NCI-H82 treated with DMSO at 0.1 percent for 48 hours (cell line): Measurements from ENCODE around the gene RCL1.
"Not testable (repeated sequence)": the region's sequence is repeated elsewhere in the genome, so short reads cannot be mapped to it uniquely, and the experiment has no call there.

Experiments
- DNase-seq: peaks from one replicate; lab custom pipeline; 2025; ENCODE audit not compliant: unreplicated experiment; lab: John Stamatoyannopoulos, UW

RCL1 gene

GRCh38 chr9:4875559-4875958 lies 82.8 kb downstream of the RCL1 start:
- no peak for DNase-seq

- DNase-seq, result no peak
Observed at GRCh38 chr9:4879115-4879558, 86.4 kb downstream of the RCL1 start.

- no peak for DNase-seq
Observed at GRCh38 chr9:4883326-4883873, 90.7 kb downstream of the RCL1 start.

GRCh38 chr9:4886698-4887097 lies 94.0 kb downstream of the RCL1 start:
- DNase-seq, result no peak

GRCh38 chr9:4887556-4887955 lies 94.8 kb downstream of the RCL1 start:
- DNase-seq, result no peak

GRCh38 chr9:4890242-4890641 lies 97.5 kb downstream of the RCL1 start:
- DNase-seq, result peak; percentile 63

- DNase-seq, result no peak
Observed at GRCh38 chr9:4890929-4891328, 98.2 kb downstream of the RCL1 start.

GRCh38 chr9:4891674-4892073 lies 98.9 kb downstream of the RCL1 start:
- no peak for DNase-seq

GRCh38 chr9:4892501-4893194 lies 99.9 kb downstream of the RCL1 start:
- no peak for DNase-seq

- no peak for DNase-seq
Observed at GRCh38 chr9:4894076-4894475, 101.3 kb downstream of the RCL1 start.

- DNase-seq, result not testable (repeated sequence)
Observed at GRCh38 chr9:4899853-4900252, 107.1 kb downstream of the RCL1 start.

GRCh38 chr9:4901401-4902134 lies 108.8 kb downstream of the RCL1 start:
- not testable (repeated sequence) for DNase-seq

- DNase-seq, result no peak
Observed at GRCh38 chr9:4902135-4902475, 109.4 kb downstream of the RCL1 start.

- DNase-seq, result no peak
Observed at GRCh38 chr9:4904322-4905134, 111.8 kb downstream of the RCL1 start.

- no peak for DNase-seq
Observed at GRCh38 chr9:4905135-4905490, 112.4 kb downstream of the RCL1 start.
